ENCODE data around the gene OXSR1. TPM values are rescaled to one million over a fixed set of nuclear protein-coding genes. Genes with fewer than 3 reads are reported as not detected.
"Not testable (repeated sequence)": the region's sequence is repeated elsewhere in the genome, so short reads cannot be mapped to it uniquely, and the experiment has no call there.

Gene OXSR1
- total RNA-seq, 4 donors from 2014 or later = 12.9 to 45.6 (median 39.5) TPM

GRCh38 chr3:38283810-38284755, 118.7 kb downstream of the OXSR1 start:
- H3K4me3 ChIP-seq = no peak overlapping the region
- no peak for TF ChIP-seq CTCF (IDR thresholded peaks at IDR 0.05)
- no peak for TF ChIP-seq POLR2A (IDR thresholded peaks at IDR 0.05)
- H3K9me3 ChIP-seq = no peaks in the 10 kb centered on the region
- H3K27me3 ChIP-seq = no peaks in the 10 kb centered on the region
- no peak overlapping the region for H3K27ac ChIP-seq
- H3K4me1 ChIP-seq = no peaks in the 10 kb centered on the region
- no peak for DNase-seq
- intact Hi-C loops (cut with DNase I; ENCODE audit: low total_unique reads) = no loop called here
- H3K36me3 ChIP-seq = no peaks in the 10 kb centered on the region

GRCh38 chr3:38284756-38285150, 119.4 kb downstream of the OXSR1 start:
- no peak for TF ChIP-seq POLR2A (IDR thresholded peaks at IDR 0.05)
- no peak for TF ChIP-seq CTCF (IDR thresholded peaks at IDR 0.05)
- no peaks in the 10 kb centered on the region for H3K4me1 ChIP-seq
- intact Hi-C loops (cut with DNase I; ENCODE audit: low total_unique reads) = no loop called here
- H3K27me3 ChIP-seq = no peaks in the 10 kb centered on the region
- no peaks in the 10 kb centered on the region for H3K36me3 ChIP-seq
- H3K9me3 ChIP-seq = no peaks in the 10 kb centered on the region
- H3K27ac ChIP-seq = no peak overlapping the region
- no peak for DNase-seq
- H3K4me3 ChIP-seq = no peak overlapping the region

- H3K4me3 ChIP-seq; H3K9me3 ChIP-seq; H3K4me1 ChIP-seq; DNase-seq; intact Hi-C loops (cut with DNase I; ENCODE audit: low total_unique reads); H3K27ac ChIP-seq; H3K36me3 ChIP-seq; H3K27me3 ChIP-seq: not testable (repeated sequence)
Observed at GRCh38 chr3:38289286-38290217, 124.2 kb downstream of the OXSR1 start.

GRCh38 chr3:38297053-38297452, 131.7 kb downstream of the OXSR1 start:
- H3K4me3 ChIP-seq; H3K4me1 ChIP-seq; H3K27me3 ChIP-seq; intact Hi-C loops (cut with DNase I; ENCODE audit: low total_unique reads); H3K27ac ChIP-seq; DNase-seq; H3K9me3 ChIP-seq; H3K36me3 ChIP-seq: not testable (repeated sequence)

GRCh38 chr3:38297537-38297936, 132.2 kb downstream of the OXSR1 start:
- no peak for DNase-seq
- H3K27me3 ChIP-seq = no peaks in the 10 kb centered on the region
- H3K36me3 ChIP-seq = no peaks in the 10 kb centered on the region
- no peaks in the 10 kb centered on the region for H3K9me3 ChIP-seq
- intact Hi-C loops (cut with DNase I; ENCODE audit: low total_unique reads) = no loop called here
- no peaks in the 10 kb centered on the region for H3K4me1 ChIP-seq
- H3K27ac ChIP-seq = no peak overlapping the region
- TF ChIP-seq CTCF (IDR thresholded peaks at IDR 0.05) (no peak), POLR2A (IDR thresholded peaks at IDR 0.05) (no peak)
- H3K4me3 ChIP-seq = no peak overlapping the region

Data from uterus (tissue), 4 donors.